Posterior cingulate gyrus (tissue), 11 donors: ENCODE data around the gene MTARC2.

Experiments
- DNase-seq, 10 donors: peaks; one replicate each; pipeline versions ENCODE4 v3.0.0 to v3.0.0-alpha.2; 2020 to 2021; ENCODE audit warnings: mixed read lengths in 3 of 10
- intact Hi-C: fragments of 100-400 bp; cut with DNase I; formaldehyde crosslinking; loops from one replicate; pipeline ENCODE4 v1.15.1; 2023

Gene MTARC2

DNA sequence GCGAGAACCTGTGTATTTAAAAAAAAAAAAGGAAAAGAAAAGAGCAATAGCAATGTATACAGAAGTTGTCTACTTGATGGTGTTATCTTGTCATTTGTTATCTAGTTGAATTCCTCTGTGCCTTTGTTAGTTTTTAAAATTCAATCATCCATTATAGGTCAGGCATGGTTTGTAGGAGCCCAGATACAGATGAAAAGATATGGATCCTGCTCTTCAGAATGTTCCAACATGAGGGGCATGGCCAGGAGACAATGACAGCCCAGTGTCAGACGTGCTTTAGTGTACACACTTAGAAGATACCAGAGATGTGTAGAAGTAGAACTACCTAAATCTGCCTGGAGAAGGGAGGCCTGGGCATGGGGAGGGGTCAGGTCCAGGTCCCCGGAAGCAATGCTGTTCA, 16.6 kb downstream of the MTARC2 start:
- intact Hi-C loops = no loop called here
- DNase-seq = no peak

DNA sequence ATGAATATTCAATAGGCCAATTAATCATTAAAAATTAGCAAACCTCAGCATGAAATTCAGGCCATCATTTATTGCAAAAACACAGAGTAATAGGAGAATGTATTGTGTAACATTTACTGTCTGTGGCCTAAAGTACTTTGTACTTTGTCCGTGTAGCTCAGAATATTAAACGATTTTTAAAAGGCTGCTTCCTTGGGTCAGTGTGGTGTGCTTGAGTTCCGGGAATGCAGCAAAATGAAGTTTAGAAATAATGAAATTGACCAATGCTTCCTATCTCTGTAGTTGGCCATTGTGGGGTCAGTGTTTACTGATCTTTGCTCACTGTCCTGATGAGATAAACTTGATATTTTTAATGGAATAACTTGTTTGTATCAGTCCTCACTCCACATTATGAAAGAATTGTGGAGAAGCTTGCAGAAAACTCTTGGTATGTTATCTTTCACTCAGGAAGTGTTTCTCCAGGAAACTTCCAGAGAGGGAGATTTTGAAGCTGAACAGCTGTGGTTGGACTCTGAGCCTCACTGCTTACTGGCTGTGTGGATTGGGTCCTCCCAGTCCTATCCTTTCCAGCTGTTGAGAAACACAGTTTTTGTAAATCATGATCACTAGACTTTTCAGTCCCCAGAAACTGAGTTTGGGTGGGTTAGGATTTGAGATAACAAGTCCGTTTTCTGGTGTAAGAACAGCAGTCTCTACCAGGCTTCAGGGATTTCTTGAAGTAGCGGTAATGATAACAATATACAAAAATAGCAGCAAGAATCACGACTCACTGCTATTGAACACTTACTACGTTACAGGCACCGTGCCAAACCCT, 19.4 kb downstream of the MTARC2 start:
- DNase-seq = no peak

DNA sequence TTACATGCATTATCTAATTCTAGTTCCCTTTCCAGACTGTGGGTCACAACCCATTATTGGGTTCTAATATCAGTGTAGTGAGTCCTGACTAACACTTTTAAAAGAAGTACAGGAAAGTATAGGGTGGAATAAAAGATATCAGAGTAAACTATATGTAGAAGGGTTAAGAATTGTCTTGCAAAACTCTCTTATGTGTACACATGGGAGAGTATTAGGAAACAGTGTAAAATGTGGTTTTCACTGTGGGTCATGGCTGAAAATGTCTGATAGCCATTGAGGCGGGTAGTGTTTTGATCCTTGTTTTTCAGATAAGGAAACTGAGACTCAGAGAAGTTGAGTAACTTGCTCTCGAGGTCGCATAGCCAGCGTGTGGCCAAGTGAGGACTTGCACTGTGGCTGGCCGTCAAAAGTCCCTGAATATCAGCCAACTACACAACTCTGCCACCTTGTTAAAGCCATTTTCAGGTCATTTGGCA, 20.0 kb downstream of the MTARC2 start:
- DNase-seq = no peak
- intact Hi-C loops = no loop called here

More for the DNA sequence above, 19.4 kb downstream of the MTARC2 start:
- intact Hi-C loops = no loop called here

DNA sequence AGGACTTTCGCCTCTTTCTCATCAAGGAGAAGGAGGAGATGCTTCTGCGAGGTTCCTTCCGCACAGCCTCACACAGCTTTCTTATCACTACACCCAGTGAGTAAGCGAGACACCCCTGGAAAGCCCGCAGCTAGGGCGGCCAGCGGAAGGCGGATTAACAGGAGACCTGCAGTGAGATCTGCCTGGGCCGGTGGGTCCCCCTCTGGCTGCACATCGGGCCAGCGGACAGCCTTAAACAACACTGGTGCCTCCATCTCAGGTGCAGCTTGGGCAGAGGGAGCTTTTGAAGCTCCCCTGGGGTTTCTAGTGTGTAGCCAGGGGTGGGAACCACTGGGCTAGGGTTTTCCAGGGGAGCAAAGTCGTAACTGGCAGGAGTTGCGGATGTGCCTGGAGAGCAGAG, 21.1 kb downstream of the MTARC2 start:
- DNase-seq = no peak
- intact Hi-C loops = no loop called here

DNA sequence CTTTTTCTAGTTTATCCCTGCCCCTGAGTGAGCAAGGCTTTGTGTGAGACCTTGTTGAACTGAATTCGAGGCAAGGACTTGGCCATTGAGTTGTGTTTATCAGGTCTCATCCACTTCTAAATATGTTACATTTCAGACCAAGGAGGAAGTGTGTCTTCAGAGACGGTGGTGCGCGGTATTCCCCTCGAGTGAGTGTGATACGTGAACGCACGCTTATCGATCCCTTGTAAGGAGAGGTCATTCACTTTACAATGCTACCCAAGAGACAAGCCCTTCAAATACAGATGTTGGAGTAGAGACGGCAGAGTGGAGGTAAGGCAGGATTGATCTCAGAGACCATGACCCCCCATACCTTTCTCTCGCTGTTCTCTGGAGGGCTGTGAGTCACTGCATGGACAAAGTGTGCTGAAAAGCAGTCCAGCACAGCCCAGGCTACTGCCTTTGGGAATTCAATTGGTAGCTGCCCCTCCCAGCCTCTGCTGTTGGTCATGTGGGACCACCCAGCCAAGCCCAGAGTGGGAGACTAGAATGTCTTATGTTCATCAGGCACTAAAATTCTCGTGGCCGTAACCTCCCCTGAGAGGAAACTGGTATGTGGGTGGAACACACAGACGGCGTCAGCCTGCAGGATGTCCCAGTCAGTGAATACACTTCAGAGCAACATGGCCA, 22.3 kb downstream of the MTARC2 start:
- DNase-seq = no peak
- intact Hi-C loops = loop anchor here (10.0 kb wide), 1 partner anchor 586 kb away; no protein-coding TSS in a partner anchor

DNA sequence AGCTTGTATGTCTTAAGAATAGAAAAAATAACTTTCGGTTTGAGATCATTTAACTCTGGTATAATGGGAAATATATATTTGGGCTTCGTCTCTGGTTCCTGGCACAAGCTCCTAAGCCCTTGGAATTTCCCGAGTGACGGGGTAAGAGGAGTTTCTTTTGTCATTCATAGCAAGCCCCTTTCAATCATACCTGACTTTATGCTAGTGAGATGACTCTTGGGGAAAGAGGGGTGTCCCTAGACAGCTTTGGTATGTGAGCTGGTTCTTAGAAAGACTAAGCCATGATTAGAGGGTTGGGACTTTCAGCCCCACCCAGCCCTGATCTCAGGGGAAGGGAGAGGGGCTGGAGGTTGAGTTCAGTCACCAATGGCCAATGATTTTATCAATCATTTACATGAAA, 24.7 kb downstream of the MTARC2 start:
- DNase-seq = no peak
- intact Hi-C loops = loop anchor here (10.0 kb wide), 1 partner anchor 588 kb away; no protein-coding TSS in a partner anchor

DNA sequence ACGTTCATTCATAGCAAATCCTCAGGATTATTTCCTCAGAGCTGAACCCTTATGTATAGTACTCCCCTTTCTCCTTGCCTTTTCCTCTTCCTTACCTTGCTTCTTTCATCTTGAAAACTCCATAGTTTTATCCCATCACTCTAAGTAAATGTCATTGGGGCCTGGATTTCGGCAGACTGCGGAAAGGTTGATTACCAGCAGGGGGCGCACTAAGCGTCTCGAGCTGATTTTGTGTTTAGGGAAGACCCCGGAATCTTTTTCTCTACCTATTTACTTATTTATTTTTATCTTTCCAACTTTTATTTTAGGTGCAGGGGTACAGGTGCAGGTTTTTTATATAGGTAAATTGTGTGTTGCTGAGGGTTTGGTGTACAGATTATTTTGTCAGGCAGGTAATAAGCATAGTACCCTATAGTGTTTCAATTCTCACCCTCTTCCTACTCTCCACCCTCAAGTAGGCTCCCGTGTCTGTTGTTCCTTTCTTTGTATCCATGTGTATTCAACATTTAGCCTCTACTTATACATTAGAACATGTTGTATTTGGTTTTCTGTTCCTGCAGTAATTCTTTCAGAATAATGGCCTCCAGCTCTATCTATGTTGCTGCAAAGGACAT, 27.2 kb downstream of the MTARC2 start:
- DNase-seq = peak in 7 of 10 donors; percentile 40 to 86 (median 61)
- intact Hi-C loops = loop anchor here (5.0 to 10.0 kb wide), 2 partner anchors 591 to 938 kb away; no protein-coding TSS in a partner anchor

DNA sequence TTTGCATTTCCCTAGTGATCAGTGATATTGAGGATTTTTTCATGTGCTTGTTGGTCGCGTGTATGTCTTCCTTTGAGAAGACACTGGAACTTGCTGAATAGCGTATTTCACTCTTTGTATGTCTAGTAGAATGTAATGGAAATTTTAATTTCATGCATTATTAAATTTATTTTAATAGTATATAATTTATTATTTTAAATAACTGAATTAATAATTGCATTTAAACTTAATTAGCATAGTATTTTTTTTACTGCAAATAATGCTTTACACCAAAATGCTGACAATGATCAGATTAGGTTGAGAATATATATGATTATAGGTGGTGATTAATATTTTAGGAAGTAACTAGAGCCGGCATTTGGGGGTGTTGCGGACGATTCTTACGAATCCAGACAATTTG, 28.1 kb downstream of the MTARC2 start:
- intact Hi-C loops = loop anchor here (2.0 to 10.0 kb wide), 3 partner anchors 95 to 939 kb away; no protein-coding TSS in a partner anchor
- no peak for DNase-seq

DNA sequence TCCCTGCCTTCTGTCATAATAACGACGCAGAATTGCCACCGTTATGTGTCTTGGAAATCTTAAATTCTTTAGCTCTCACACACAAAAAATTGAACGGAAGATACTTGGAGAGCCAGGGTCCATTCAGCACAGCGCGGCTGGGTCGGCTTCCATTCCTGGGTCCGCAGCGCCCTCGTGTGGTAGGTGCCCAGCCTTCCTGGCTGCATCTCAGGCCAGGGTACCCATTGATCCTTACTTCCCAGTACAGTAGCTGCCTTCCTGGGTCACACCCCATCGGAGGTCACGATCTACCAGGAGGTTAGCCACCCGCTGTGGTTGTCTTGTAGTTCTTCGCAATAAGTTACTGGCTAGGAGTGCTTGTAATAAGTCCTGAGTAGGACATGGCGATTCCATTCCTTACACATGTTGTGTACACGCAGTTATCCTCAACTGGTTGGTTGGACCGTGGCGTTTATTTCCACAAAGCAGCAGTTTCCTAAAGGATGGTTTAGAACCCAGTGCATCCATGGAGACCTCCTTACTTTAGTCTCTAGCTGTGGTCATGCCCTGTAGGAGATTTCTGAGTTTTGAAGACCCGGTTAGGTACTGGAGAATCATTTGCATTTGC, 28.7 kb downstream of the MTARC2 start:
- intact Hi-C loops = loop anchor here (2.0 to 10.0 kb wide), 3 partner anchors 96 to 940 kb away; no protein-coding TSS in a partner anchor
- DNase-seq = peak; percentile 67 to 97 (median 86)

DNA sequence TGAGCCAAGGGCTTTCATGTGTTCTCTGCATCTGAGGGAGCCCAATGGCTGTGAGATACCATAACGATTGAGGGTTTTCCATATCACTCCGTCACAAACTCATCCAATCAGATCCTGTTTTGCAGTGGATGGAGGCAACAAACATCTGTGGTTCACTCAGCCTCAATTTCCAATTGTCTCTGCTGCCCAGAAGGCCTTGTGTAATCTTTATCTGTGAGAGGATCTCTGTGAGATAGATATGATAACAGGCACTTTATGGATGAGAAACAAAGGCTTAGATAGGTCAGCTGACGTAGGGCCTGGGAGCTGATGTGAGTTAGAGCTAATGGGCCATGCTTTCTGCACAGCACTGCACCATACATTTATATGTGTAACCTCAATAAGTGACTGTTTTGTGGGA, 35.3 kb downstream of the MTARC2 start:
- no peak for DNase-seq
- intact Hi-C loops = no loop called here

DNA sequence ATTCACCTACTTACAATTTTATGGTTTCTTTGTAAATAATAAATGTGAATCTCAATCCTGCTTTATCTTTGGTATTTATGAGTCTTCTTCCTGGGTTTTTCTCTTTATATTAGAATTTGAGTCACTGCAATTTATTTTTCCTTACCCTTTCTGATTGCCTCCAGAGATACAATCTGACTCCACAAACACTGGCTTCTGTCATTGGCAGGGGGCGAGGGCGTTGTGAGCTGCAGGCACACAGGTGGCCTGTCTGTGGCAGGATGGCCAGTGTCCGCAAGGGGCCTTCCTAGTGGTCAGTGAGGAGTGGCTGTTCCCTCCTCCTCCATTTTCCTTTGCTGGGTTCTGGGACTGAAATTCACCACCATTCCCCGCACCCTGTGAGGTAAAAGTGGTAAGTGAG, 36.6 kb downstream of the MTARC2 start:
- intact Hi-C loops = no loop called here
- DNase-seq = no peak

DNA sequence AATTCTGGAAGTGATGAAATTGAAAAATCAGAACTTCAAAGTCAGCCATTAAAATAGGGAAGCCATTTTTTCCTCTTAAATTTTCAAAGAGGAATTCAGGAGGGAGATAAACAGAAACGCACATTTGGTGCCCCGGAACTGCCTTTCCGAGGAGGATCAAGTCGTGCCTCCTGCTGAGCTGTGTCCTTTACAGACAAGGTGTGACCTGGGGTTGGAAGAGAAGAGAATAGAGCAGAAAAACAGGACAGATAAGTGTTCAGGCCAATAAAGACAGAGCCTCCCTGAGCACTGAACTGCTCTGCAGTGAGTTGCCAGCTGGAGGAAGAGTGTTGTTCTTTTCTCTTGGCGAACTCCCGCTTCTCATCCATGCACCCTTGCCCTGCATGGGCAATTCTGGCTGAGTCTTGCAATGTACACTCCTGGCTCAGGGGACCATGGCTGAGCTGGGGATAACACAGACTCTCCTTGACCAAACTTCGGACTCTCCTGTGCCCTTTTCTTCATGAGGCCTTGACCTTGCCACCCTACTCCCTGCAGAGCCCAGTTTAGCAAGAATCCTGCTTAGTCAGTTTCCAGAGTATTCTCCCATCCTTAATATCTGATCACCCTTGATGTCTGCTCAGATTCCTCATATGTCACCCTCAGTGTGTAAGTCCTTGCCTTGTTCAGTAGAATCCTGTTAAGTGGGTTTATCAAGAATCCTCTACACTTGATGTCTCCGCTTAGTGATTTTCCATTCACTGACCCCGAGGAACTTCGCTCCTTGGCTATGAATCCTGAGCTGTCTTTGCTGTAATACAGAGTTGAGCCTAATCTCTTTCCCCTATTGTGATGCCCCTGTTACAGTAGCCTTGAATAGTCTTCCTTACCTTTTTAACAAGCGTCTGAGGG, 37.3 kb downstream of the MTARC2 start:
- intact Hi-C loops = no loop called here

DNA sequence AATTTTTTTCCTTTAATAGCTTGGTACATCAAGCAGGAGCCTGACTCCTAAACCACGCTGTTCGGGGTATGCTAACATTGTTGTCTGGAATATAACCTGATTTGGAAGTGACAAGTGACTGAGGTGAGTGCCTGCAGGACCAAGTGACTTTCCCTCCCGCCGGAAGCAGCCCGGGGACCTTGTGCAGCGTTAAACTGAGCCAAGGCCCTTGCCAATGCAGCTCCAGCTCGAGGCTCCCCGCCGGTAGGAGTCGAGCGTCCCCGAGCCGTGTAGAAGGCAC, 37.9 kb downstream of the MTARC2 start:
- peak in 5 of 10 donors; percentile 25 to 87 (median 59) for DNase-seq
- intact Hi-C loops = no loop called here

More for the DNA sequence above, 37.3 kb downstream of the MTARC2 start:
- no peak for DNase-seq

DNA sequence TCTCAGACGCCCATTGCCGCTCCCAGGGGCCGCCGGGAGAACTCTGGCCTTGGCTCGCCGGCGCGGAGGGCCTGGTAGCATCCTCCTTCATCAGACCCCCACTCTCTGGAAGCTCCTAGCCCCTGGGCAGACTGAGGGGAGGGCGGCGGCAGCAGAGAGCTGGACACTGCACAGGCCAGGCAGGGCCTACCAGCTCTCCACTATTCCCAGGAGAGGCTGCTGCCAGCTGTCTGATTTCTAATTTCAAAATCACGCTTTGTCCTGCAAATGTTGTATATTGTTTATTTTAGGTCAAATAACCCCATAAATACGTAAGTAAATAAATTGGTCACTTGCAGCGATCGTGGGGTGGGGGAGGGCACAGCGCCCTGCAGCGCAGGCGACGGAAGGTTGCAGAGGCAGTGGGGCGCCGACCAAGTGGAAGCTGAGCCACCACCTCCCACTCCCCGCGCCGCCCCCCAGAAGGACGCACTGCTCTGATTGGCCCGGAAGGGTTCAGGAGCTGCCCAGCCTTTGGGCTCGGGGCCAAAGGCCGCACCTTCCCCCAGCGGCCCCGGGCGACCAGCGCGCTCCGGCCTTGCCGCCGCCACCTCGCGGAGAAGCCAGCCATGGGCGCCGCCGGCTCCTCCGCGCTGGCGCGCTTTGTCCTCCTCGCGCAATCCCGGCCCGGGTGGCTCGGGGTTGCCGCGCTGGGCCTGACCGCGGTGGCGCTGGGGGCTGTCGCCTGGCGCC, 38.4 kb downstream of the MTARC2 start, which contains the start of gene MTARC1:
Gene MTARC1, plus strand, starts transcription at position 577 of the 732 bp plus-strand sequence. Its CDS starts 32 bp downstream, at position 609.
- intact Hi-C loops = no loop called here
- peak; percentile 32 to 94 (median 69) for DNase-seq

DNA sequence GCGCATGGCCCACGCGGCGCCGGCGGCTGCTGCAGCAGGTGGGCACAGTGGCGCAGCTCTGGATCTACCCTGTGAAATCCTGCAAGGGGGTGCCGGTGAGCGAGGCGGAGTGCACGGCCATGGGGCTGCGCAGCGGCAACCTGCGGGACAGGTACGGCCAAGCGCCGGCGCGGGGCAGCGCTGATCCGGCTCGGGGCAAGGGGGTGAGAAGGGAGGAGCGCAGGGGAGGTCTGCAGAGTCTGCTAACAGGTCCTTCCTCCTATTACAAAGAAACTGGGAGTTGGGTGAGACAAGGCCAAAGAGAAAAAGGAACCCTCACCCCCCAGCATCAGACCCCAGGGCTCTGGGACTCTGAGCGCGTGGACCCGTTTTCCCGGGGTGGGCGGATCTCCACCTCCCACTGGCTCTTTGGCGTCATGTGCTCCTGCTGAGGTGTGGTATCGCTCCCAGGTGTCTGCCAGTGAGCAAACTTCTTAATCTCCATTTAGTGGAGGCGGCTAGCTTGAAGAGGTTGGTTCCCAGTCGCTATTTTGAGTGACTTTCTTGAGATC, 39.0 kb downstream of the MTARC2 start:
- intact Hi-C loops = no loop called here
- DNase-seq = peak in 6 of 10 donors; percentile 37 to 88 (median 66)

DNA sequence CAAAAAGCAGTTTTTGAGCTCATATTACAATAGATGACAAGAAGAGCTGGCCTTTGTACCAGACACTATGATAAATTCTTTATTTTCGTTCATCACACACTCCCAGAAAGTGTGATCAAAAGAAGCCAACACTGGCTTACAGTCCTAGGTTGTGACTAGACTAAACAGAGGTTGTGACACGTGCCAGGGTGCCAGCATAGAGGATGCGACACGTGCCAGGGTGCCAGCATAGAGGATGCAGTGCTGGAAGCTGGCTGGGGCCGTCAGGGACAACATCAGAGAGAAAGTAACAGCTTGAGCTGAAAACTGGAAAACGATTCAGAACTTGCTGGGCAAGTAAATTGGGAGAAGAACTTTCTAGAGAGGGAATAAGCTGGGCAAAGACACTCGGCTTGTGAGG, 40.8 kb downstream of the MTARC2 start:
- intact Hi-C loops = no loop called here
- no peak for DNase-seq

DNA sequence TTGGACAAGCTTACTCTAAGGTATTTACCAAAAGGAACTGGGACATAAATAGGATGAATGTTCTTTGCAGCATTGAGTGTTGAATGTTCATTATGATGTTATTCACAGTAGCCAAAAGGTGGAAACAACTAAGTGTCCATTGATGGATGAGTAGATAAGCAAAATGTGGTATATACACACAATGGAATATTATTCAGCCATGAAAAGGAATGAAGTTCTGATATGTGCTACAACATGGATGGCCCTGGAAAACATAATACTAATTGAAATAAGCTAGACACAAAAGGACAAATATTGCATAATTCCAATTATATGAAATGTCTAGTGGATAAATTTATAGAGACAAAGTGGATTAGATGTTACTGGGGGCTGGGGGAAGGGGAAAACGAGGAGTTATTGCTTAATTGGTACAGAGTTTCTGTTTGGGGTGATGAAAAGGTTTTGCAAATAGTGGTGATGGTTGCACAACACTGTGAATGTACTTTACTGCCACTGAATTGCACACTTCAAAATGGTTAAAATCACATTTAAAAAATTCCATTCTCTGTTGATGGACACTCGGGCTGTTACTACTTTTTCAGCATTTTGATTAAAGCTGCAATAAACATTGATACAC, 41.5 kb downstream of the MTARC2 start:
- intact Hi-C loops = no loop called here
- DNase-seq = no peak

DNA sequence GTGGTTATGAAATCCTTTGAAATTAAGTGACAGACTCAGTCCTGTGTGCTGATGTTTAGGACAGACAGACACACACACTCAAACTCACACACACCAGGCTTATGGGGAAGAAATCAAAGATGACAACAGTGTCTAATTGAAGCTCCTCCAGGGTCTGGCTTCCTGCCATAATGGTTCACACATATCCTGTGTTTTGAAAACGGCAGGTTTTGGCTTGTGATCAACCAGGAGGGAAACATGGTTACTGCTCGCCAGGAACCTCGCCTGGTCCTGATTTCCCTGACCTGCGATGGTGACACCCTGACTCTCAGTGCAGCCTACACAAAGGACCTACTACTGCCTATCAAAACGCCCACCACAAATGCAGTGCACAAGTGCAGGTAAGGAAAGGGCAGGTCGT, 43.2 kb downstream of the MTARC2 start:
- DNase-seq = no peak
- intact Hi-C loops = no loop called here
